Panc1 (cell line): ENCODE measurements around the gene TIRAP.

Experiments
- CTCF ChIP-seq: fragments of 450-650 bp; IDR thresholded peaks from 2 replicates; pipeline ENCODE4 v1.5.1; 2017; ENCODE audit warnings: mild to moderate bottlenecking
- POLR2AphosphoS5 ChIP-seq: IDR thresholded peaks from 2 replicates; pipeline ENCODE4 v1.6.1; 2012; ENCODE audit warnings: mild to moderate bottlenecking, low read depth, low read length, moderate library complexity
- SIN3A ChIP-seq: IDR thresholded peaks from 2 replicates; pipeline ENCODE4 v1.6.1; 2012; ENCODE audit warnings: low read depth, mild to moderate bottlenecking, low read length, moderate library complexity, borderline replicate concordance; ENCODE audit not compliant: insufficient read depth
- TCF7L2 ChIP-seq: IDR thresholded peaks from 2 replicates; pipeline ENCODE4 v1.6.1; 2011; ENCODE audit warnings: mild to moderate bottlenecking, low read depth, low read length, inconsistent platforms
- TF ChIP-seq, protein P1 (sequence below), 2 experiments: IDR thresholded peaks; 2 replicates each; pipeline ENCODE4 v1.6.1; 2011 to 2012; ENCODE audit warnings: low read depth in 2 of 2, control low read depth in 1 of 2, low read length in 1 of 2, mild to moderate bottlenecking in 1 of 2, moderate library complexity in 1 of 2; ENCODE audit not compliant: insufficient read depth in 1 of 2

GRCh38 chr11:126328938-126329643 lies 46.2 kb downstream of the TIRAP start:
- TF ChIP-seq CTCF (no peak), POLR2AphosphoS5 (no peak), TCF7L2 (no peak), SIN3A (no peak)
- TF ChIP-seq, protein P1, sequence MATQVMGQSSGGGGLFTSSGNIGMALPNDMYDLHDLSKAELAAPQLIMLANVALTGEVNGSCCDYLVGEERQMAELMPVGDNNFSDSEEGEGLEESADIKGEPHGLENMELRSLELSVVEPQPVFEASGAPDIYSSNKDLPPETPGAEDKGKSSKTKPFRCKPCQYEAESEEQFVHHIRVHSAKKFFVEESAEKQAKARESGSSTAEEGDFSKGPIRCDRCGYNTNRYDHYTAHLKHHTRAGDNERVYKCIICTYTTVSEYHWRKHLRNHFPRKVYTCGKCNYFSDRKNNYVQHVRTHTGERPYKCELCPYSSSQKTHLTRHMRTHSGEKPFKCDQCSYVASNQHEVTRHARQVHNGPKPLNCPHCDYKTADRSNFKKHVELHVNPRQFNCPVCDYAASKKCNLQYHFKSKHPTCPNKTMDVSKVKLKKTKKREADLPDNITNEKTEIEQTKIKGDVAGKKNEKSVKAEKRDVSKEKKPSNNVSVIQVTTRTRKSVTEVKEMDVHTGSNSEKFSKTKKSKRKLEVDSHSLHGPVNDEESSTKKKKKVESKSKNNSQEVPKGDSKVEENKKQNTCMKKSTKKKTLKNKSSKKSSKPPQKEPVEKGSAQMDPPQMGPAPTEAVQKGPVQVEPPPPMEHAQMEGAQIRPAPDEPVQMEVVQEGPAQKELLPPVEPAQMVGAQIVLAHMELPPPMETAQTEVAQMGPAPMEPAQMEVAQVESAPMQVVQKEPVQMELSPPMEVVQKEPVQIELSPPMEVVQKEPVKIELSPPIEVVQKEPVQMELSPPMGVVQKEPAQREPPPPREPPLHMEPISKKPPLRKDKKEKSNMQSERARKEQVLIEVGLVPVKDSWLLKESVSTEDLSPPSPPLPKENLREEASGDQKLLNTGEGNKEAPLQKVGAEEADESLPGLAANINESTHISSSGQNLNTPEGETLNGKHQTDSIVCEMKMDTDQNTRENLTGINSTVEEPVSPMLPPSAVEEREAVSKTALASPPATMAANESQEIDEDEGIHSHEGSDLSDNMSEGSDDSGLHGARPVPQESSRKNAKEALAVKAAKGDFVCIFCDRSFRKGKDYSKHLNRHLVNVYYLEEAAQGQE (IDR thresholded peaks at IDR 0.05; ENCODE audit: insufficient read depth in 1 of 2, low read depth in 2 of 2, low read length in 1 of 2) = no peak
